Measurements from ENCODE around the gene ROR1.
A peak's percentile ranks its signal among the peaks of the same experiment; 100 is the strongest.

The ROR1 gene

DNA sequence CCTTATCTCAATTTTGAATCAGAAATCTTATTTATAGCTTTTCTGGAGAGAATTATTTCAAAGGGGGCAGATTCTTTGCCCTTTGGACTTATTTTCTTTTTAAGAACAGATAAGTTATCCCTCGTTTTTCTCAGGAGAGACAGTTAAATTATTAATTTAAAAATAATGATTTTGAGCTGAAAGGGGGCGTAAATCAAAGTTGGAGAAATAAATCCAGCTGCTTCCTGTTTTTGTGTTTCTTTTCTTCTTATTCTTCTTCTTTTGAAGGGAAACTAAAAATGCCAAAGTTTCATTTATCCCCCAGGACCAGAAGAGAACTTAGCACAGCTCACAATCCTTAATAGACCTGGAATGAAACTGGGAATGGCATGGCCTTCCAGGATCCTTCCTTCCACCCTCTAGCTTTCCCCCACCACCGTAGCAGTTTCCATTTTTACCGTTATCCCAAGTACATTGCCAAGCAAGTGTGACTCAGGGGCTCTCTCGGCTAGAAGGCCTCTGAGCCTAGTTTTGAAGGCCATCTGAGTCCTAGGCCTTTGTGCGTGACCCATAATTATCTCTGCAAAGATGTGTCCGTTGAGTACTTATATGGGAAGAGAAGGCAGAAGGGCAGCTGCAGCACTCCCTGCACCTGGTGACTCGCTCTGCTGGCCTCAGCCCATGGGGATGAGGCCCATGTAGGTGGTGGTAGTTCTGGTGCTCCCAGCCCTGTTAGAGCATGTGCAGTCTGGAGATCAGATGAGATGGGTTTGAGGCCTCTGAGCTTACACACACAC lies 181.7 kb downstream of the ROR1 start:
- peak; percentile 4 for DNase-seq (ENCODE audit: low read depth)

GRCh38 chr1:63958556-63958955 lies 184.7 kb downstream of the ROR1 start:
- TF ChIP-seq, protein P1, sequence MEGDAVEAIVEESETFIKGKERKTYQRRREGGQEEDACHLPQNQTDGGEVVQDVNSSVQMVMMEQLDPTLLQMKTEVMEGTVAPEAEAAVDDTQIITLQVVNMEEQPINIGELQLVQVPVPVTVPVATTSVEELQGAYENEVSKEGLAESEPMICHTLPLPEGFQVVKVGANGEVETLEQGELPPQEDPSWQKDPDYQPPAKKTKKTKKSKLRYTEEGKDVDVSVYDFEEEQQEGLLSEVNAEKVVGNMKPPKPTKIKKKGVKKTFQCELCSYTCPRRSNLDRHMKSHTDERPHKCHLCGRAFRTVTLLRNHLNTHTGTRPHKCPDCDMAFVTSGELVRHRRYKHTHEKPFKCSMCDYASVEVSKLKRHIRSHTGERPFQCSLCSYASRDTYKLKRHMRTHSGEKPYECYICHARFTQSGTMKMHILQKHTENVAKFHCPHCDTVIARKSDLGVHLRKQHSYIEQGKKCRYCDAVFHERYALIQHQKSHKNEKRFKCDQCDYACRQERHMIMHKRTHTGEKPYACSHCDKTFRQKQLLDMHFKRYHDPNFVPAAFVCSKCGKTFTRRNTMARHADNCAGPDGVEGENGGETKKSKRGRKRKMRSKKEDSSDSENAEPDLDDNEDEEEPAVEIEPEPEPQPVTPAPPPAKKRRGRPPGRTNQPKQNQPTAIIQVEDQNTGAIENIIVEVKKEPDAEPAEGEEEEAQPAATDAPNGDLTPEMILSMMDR (IDR thresholded peaks at IDR 0.05; ENCODE audit: insufficient read depth, low read depth, low read length, missing control alignments): no peak
- H3K4me3 ChIP-seq (ENCODE audit: low read length): no peak overlapping the region
- no peak for DNase-seq (ENCODE audit: low read depth)

More for the DNA sequence above, 181.7 kb downstream of the ROR1 start:
- TF ChIP-seq, protein P1 (IDR thresholded peaks at IDR 0.05; ENCODE audit: insufficient read depth, low read depth, low read length, missing control alignments): no peak
- H3K4me3 ChIP-seq (ENCODE audit: low read length): no peak overlapping the region

GRCh38 chr1:63960326-63960725 lies 186.5 kb downstream of the ROR1 start:
- no peak for DNase-seq (ENCODE audit: low read depth)
- no peak overlapping the region for H3K4me3 ChIP-seq (ENCODE audit: low read length)
- TF ChIP-seq, protein P1 (IDR thresholded peaks at IDR 0.05; ENCODE audit: insufficient read depth, low read depth, low read length, missing control alignments): no peak

- no peak overlapping the region for H3K4me3 ChIP-seq (ENCODE audit: low read length)
- no peak for DNase-seq (ENCODE audit: low read depth)
- TF ChIP-seq, protein P1 (IDR thresholded peaks at IDR 0.05; ENCODE audit: insufficient read depth, low read depth, low read length, missing control alignments): no peak
Measured at GRCh38 chr1:63966016-63966415, 192.2 kb downstream of the ROR1 start.

GRCh38 chr1:63967901-63968300 lies 194.1 kb downstream of the ROR1 start:
- DNase-seq (ENCODE audit: low read depth): no peak
- TF ChIP-seq, protein P1 (IDR thresholded peaks at IDR 0.05; ENCODE audit: insufficient read depth, low read depth, low read length, missing control alignments): no peak
- H3K4me3 ChIP-seq (ENCODE audit: low read length): no peak overlapping the region

- H3K4me3 ChIP-seq (ENCODE audit: low read length): no peak overlapping the region
- DNase-seq (ENCODE audit: low read depth): no peak
Measured at GRCh38 chr1:63968663-63969440, 195.0 kb downstream of the ROR1 start.

More at GRCh38 chr1:63968663-63969440, 195.0 kb downstream of the ROR1 start:
- TF ChIP-seq, protein P1 (IDR thresholded peaks at IDR 0.05; ENCODE audit: insufficient read depth, low read depth, low read length, missing control alignments): no peak

Measured in epithelial cell of esophagus (primary cell).